ENCODE results near the gene CMPK2.
"Not testable (repeated sequence)": the region's sequence is repeated elsewhere in the genome, so short reads cannot be mapped to it uniquely, and the experiment has no call there.

The CMPK2 gene, protein sequence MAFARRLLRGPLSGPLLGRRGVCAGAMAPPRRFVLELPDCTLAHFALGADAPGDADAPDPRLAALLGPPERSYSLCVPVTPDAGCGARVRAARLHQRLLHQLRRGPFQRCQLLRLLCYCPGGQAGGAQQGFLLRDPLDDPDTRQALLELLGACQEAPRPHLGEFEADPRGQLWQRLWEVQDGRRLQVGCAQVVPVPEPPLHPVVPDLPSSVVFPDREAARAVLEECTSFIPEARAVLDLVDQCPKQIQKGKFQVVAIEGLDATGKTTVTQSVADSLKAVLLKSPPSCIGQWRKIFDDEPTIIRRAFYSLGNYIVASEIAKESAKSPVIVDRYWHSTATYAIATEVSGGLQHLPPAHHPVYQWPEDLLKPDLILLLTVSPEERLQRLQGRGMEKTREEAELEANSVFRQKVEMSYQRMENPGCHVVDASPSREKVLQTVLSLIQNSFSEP

GRCh38 chr2:6865346-6866274 lies at the start of gene CMPK2:
Gene CMPK2, minus strand, starts transcription at chr2:6865907. Its CDS starts 211 bp downstream, at chr2:6865696.
- peak; percentile 74 for DNase-seq (ENCODE audit: low spot score)

GRCh38 chr2:6915399-6915798 lies 49.7 kb upstream of the CMPK2 start:
- no peak for DNase-seq (ENCODE audit: low spot score)

GRCh38 chr2:6914828-6915227 lies 49.1 kb upstream of the CMPK2 start:
- DNase-seq (ENCODE audit: low spot score): no peak

DNA sequence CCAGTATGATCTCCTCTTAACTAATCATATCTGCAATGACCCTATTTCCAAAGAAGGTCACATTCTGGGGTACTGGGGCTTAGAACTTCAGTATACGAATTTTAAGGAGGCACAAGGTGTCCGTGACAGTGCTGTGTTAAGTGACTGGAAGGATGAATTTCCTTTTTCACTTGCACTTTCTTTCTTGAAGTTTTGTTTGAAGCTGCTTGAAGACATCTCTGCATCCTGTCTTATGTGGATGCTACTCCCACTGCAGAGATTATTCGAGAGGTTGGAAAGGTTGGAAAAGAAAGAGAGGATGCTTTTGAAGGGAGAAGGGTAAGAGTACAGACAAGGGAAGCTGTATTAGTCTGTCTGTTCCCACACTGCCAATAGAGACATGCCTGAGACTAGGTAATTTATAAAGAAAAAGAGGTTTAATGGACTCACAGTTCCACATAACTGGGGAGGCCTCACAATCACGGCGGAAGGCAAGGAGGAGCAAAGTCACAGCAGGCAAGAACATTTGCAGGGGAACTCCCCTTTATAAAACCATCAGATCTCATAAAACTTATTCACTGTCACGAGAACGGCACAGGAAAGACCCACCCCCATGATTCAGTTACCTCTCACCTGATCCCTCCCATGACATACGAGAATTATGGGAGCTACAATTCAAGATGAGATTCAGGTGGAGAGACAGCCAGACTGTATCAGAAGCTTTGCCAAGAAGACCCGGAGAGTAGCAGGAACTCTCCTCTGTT lies 47.9 kb upstream of the CMPK2 start:
- DNase-seq (ENCODE audit: low spot score): no peak

- no peak for DNase-seq (ENCODE audit: low spot score)
Observed at GRCh38 chr2:6911721-6912120, 46.0 kb upstream of the CMPK2 start.

DNA sequence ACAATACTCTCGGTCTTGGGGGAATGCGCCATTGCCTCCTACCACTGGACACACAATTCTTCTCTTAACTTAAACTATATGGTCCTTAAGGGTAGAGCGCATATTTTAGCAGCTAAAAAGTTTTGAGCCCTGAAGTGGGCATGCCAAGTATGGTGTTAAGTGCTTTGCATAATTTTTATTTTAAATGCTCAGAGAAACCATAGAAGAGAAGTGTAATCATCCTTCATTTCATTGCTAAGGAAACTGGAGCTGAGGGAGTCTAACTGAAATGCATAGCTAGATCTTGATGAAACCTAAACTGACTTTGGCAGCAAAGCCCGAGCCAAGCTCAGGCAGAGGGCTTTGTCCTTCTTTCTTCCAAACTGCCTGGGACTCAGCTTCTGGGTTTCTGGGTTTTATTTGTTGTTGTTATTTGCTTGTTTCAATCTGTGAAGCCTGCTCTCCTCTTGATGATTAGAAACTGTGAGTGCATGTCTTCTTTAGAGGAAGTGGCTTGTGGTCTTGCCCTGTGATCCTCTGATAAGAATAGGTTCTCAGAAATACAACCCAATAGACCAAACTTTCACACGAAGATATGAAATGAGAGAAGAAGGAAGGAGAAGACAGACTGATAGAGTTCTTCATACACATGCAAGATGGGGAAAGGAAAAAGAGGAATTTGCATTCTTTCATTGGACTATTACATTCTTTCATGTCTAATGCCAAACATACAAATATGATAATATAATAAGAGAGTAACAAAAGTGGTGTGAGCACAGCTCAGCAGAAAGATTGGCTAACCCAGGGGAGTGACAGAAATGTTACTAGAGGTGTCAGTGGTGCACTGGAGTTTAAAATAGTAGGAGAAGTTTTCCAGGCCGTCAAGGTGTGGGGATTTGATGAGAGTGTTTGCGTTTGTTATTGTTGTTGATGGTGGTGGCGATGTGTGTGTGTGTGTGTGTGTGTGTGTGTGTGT lies 44.0 kb upstream of the CMPK2 start:
- DNase-seq (ENCODE audit: low spot score): peak; percentile 38

- DNase-seq (ENCODE audit: low spot score): no peak
Observed at GRCh38 chr2:6908291-6908690, 42.6 kb upstream of the CMPK2 start.

- no peak for DNase-seq (ENCODE audit: low spot score)
Observed at GRCh38 chr2:6906165-6906741, 40.5 kb upstream of the CMPK2 start.

GRCh38 chr2:6905668-6906067 lies 40.0 kb upstream of the CMPK2 start:
- DNase-seq (ENCODE audit: low spot score): no peak

GRCh38 chr2:6902581-6902980 lies 36.9 kb upstream of the CMPK2 start:
- not testable (repeated sequence) for DNase-seq (ENCODE audit: low spot score)

GRCh38 chr2:6896930-6897759 lies 31.4 kb upstream of the CMPK2 start:
- peak; percentile 57 for DNase-seq (ENCODE audit: low spot score)

DNA sequence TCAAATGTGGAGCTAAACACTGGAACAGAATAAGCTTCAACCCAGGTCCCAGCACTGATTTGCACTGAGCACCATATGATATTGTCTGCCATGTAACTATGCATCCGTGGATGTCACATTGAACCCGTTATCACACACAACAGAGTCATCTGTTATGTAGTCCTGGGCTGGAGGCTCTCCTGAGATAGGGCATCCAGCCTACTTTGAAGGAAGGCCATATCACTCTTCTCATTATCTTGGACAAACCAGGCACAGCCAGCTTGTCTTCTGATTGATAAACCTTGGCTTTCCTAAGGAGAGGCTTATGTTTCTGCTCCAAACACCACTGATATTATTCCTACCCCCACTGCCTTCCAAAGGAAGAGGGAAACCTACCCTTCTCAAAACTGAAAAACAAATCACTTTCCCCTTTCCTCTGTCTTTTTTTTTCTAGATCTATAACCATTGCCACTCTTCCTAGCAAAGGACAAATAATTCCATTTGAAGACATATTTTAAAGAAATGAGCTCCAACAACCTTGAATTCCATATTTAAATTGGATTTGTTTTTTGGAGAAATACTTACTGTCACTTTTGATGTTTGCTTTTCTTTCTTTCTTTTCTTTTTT lies 28.3 kb upstream of the CMPK2 start:
- no peak for DNase-seq (ENCODE audit: low spot score)

GRCh38 chr2:6888724-6889123 lies 23.0 kb upstream of the CMPK2 start:
- no peak for DNase-seq (ENCODE audit: low spot score)

- no peak for DNase-seq (ENCODE audit: low spot score)
Observed at GRCh38 chr2:6887751-6888192, 22.1 kb upstream of the CMPK2 start.

DNA sequence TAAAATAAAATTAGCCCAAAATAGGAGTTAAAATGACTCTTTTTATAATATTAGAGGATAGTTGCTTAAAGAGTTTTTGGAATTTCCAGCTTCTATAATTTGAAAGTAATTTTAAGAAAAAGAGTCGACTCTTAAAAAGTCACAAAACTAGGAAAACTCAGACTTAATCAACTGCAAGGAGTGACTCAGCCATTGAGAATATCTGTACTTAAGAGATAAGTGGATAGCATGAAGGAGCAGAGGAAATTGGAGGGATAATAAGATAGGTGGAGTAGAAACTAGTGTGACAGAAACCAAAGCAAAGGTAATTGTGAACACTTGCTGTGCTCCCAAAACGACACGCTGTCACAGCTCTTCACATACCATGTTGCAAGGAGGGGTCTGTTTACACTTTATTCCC lies 20.3 kb upstream of the CMPK2 start:
- DNase-seq (ENCODE audit: low spot score): no peak

GRCh38 chr2:6885551-6885950 lies 19.8 kb upstream of the CMPK2 start:
- no peak for DNase-seq (ENCODE audit: low spot score)

DNA sequence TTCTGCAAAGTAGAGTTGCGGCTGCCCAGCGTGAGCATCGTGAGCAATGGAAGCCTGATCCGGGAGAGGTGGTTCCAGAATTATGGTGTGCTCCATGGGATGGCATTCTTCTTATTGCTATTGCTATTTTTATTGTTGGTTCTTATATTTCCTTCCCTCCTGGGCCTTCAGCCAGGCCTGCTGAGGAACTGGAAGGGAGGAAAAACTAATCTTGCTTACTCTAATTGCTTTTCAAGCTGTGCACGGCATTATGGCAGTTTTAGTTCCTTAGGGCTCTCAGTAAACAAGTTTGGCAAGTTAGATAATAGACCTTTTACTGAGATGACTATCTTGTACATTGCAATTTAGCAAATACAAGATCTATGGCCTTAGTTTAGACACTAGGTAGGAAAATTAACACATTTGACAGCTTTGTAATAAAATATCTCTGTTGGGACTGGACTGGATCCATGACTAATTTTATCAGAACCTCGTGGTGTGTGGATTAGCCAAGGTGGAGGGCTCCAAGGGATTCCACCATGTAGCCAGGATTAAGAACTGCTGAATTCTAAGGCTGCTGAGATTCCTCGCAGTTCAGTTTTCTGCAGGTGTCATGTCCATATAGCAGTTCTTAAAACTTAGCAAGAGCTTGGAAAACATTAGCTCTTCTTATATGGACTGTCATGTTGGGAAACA lies 17.9 kb upstream of the CMPK2 start:
- DNase-seq (ENCODE audit: low spot score): no peak

- no peak for DNase-seq (ENCODE audit: low spot score)
Observed at GRCh38 chr2:6881516-6881915, 15.8 kb upstream of the CMPK2 start.

GRCh38 chr2:6881046-6881445 lies 15.3 kb upstream of the CMPK2 start:
- no peak for DNase-seq (ENCODE audit: low spot score)
